ENCODE data around the gene TNS1.

TNS1 gene

GRCh38 chr2:217915706-217916105 is 87.1 kb downstream of the TNS1 start:
- Histone ChIP-seq H3K9me3 (ENCODE audit: control insufficient read depth, low read length) (no peaks in the 10 kb centered on the region), H3K79me2 (peaks cover 75% of the 10 kb centered on the region), H3K4me3 (ENCODE audit: low read depth, low read length) (no peak overlapping the region), H3K9ac (no peak overlapping the region), H3K27me3 (ENCODE audit: control insufficient read depth, insufficient read depth, low read length) (no peaks in the 10 kb centered on the region), H2AFZ (no peak overlapping the region), H3K4me2 (ENCODE audit: low read length) (no peak overlapping the region), H3K4me1 (peaks cover 31% of the 10 kb centered on the region), H3K27ac (peak overlapping the region; percentile 15), H3K36me3 (ENCODE audit: control insufficient read depth, insufficient read depth, low read length) (no peaks in the 10 kb centered on the region)
- no peak for TF ChIP-seq CTCF (IDR thresholded peaks at IDR 0.05)

- no peaks in the 10 kb centered on the region for H3K9me3 ChIP-seq (ENCODE audit: control insufficient read depth, low read length)
- H3K9ac ChIP-seq, result no peak overlapping the region
- peaks cover 73% of the 10 kb centered on the region for H3K79me2 ChIP-seq
- no peak overlapping the region for H3K4me2 ChIP-seq (ENCODE audit: low read length)
- H3K4me3 ChIP-seq (ENCODE audit: low read depth, low read length), result no peak overlapping the region
- peaks cover 31% of the 10 kb centered on the region for H3K4me1 ChIP-seq
- H3K27me3 ChIP-seq (ENCODE audit: control insufficient read depth, insufficient read depth, low read length), result no peaks in the 10 kb centered on the region
- no peaks in the 10 kb centered on the region for H3K36me3 ChIP-seq (ENCODE audit: control insufficient read depth, insufficient read depth, low read length)
- no peak overlapping the region for H3K27ac ChIP-seq
- no peak overlapping the region for H2AFZ ChIP-seq
- TF ChIP-seq CTCF (IDR thresholded peaks at IDR 0.05), result no peak
Observed at GRCh38 chr2:217914878-217915277, 87.9 kb downstream of the TNS1 start.

GRCh38 chr2:217914078-217914477 is 88.7 kb downstream of the TNS1 start:
- no peak overlapping the region for H2AFZ ChIP-seq
- peaks cover 31% of the 10 kb centered on the region for H3K4me1 ChIP-seq
- no peaks in the 10 kb centered on the region for H3K27me3 ChIP-seq (ENCODE audit: control insufficient read depth, insufficient read depth, low read length)
- H3K4me3 ChIP-seq (ENCODE audit: low read depth, low read length), result no peak overlapping the region
- H3K79me2 ChIP-seq, result peaks cover 71% of the 10 kb centered on the region
- H3K9me3 ChIP-seq (ENCODE audit: control insufficient read depth, low read length), result no peaks in the 10 kb centered on the region
- no peak overlapping the region for H3K27ac ChIP-seq
- no peak overlapping the region for H3K4me2 ChIP-seq (ENCODE audit: low read length)
- H3K36me3 ChIP-seq (ENCODE audit: control insufficient read depth, insufficient read depth, low read length), result no peaks in the 10 kb centered on the region
- no peak for TF ChIP-seq CTCF (IDR thresholded peaks at IDR 0.05)
- no peak overlapping the region for H3K9ac ChIP-seq

- Histone ChIP-seq H2AFZ (no peak overlapping the region), H3K4me3 (ENCODE audit: low read depth, low read length) (no peak overlapping the region), H3K9ac (no peak overlapping the region), H3K27me3 (ENCODE audit: control insufficient read depth, insufficient read depth, low read length) (no peaks in the 10 kb centered on the region), H3K36me3 (ENCODE audit: control insufficient read depth, insufficient read depth, low read length) (no peaks in the 10 kb centered on the region), H3K79me2 (peaks cover 67% of the 10 kb centered on the region), H3K27ac (no peak overlapping the region), H3K4me1 (peaks cover 27% of the 10 kb centered on the region), H3K9me3 (ENCODE audit: control insufficient read depth, low read length) (no peaks in the 10 kb centered on the region), H3K4me2 (ENCODE audit: low read length) (no peak overlapping the region)
- TF ChIP-seq CTCF (IDR thresholded peaks at IDR 0.05), result no peak
Observed at GRCh38 chr2:217913436-217913835, 89.4 kb downstream of the TNS1 start.
